HEK293T (cell line): ENCODE results near the gene SNCAIP.

Source experiments
- CTCF ChIA-PET: fragments of 350-600 bp; formaldehyde crosslinking; extraction: SDS; loops from one replicate; lab custom pipeline; 2021; ENCODE audit warnings: antibody characterized with exemption, inconsistent platforms; lab: Yijun Ruan, JAX
- POLR2A ChIA-PET: fragments of 350-600 bp; formaldehyde crosslinking; extraction: SDS; loops from one replicate; lab custom pipeline; 2020; ENCODE audit warnings: antibody characterized with exemption, inconsistent platforms; lab: Yijun Ruan, JAX
- DNase-seq: peaks from one replicate; pipeline ENCODE4 v3.0.0; 2012; ENCODE audit warnings: mixed read lengths; ENCODE audit errors: extremely low spot score
- ARNT ChIP-seq: fragments of 450-650 bp; IDR thresholded peaks from 2 replicates; pipeline ENCODE4 v1.6.1; 2017; ENCODE audit warnings: mild to moderate bottlenecking
- BHLHE40 ChIP-seq: fragments of 450-650 bp; IDR thresholded peaks from 2 replicates; pipeline ENCODE4 v1.6.1; 2016; ENCODE audit warnings: mild to moderate bottlenecking, moderate library complexity, borderline replicate concordance
- CTBP1 ChIP-seq: fragments of 450-650 bp; IDR thresholded peaks from 2 replicates; pipeline ENCODE4 v1.6.1; 2016; ENCODE audit warnings: borderline replicate concordance
- ELF4 ChIP-seq: fragments of 450-650 bp; IDR thresholded peaks from 2 replicates; pipeline ENCODE4 v1.6.1; 2017; ENCODE audit warnings: antibody characterized with exemption
- FOXA1 ChIP-seq: fragments of 450-650 bp; IDR thresholded peaks from 2 replicates; pipeline ENCODE4 v1.6.1; 2016; ENCODE audit warnings: mild to moderate bottlenecking
- FOXK2 ChIP-seq: fragments of 450-650 bp; IDR thresholded peaks from 2 replicates; pipeline ENCODE4 v1.6.1; 2016; ENCODE audit warnings: mild to moderate bottlenecking
- FOXM1 ChIP-seq: fragments of 450-650 bp; IDR thresholded peaks from 2 replicates; pipeline ENCODE4 v1.6.1; 2017; ENCODE audit warnings: mild to moderate bottlenecking, borderline replicate concordance
- HDGF ChIP-seq: fragments of 450-650 bp; IDR thresholded peaks from 2 replicates; pipeline ENCODE4 v1.6.1; 2017; ENCODE audit warnings: antibody characterized with exemption, borderline replicate concordance
- L3MBTL2 ChIP-seq: fragments of 450-650 bp; conservative IDR thresholded peaks from 2 replicates; pipeline ENCODE4 v1.6.1; 2016; ENCODE audit warnings: mild to moderate bottlenecking
- LEF1 ChIP-seq: fragments of 450-650 bp; IDR thresholded peaks from 2 replicates; pipeline ENCODE4 v1.6.1; 2017; ENCODE audit warnings: mild to moderate bottlenecking, borderline replicate concordance
- NFRKB ChIP-seq: fragments of 450-650 bp; IDR thresholded peaks from 2 replicates; pipeline ENCODE4 v1.6.1; 2016; ENCODE audit warnings: mild to moderate bottlenecking, moderate library complexity
- PKNOX1 ChIP-seq: fragments of 450-650 bp; IDR thresholded peaks from 2 replicates; pipeline ENCODE4 v1.6.1; 2016
- SP1 ChIP-seq: fragments of 450-650 bp; IDR thresholded peaks from 2 replicates; pipeline ENCODE4 v1.6.1; 2017
- SUZ12 ChIP-seq: fragments of 450-650 bp; IDR thresholded peaks from 2 replicates; pipeline ENCODE4 v1.6.1; 2016; ENCODE audit warnings: mild to moderate bottlenecking
- TARDBP ChIP-seq: fragments of 450-650 bp; IDR thresholded peaks from 2 replicates; pipeline ENCODE4 v1.6.1; 2016
- ZNF384 ChIP-seq: fragments of 450-650 bp; IDR thresholded peaks from 2 replicates; pipeline ENCODE4 v1.6.1; 2016

SNCAIP gene

GRCh38 chr5:122362361-122362760 lies 50.3 kb downstream of the SNCAIP start:
- no peak for TF ChIP-seq HDGF
- ChIA-PET CTCF (interaction anchor here (0.6 kb wide), 1 partner anchor 15 kb away, joined by 4 read pairs; no protein-coding TSS in a partner anchor), POLR2A (no interaction called here)
- no peak for DNase-seq

DNA sequence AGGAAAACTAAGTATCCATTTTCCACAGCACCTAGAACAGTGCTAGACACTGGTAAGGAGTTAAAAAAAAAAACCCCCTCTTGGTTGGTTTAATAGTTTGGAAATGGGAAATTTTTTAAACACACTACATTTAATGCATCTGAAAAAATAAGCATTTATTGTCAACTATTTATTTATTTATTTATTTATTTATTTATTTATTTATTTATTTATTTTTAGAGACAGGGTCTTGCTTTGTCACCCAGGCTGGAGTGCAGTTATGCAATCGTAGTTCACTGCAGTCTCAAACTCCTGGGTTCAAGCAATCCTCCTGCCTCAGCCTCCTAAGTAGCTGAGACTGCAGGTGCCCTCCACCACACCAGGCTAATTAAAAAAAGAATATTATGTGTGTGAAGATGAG lies 51.6 kb downstream of the SNCAIP start:
- no peak for DNase-seq
- no peak for TF ChIP-seq L3MBTL2
- TF ChIP-seq FOXA1: no peak
- TF ChIP-seq BHLHE40: no peak
- no peak for TF ChIP-seq PKNOX1
- no peak for TF ChIP-seq SUZ12
- TF ChIP-seq ZNF384: no peak
- TF ChIP-seq FOXM1: no peak
- no peak for TF ChIP-seq HDGF
- no peak for TF ChIP-seq NFRKB
- TF ChIP-seq TARDBP: no peak
- TF ChIP-seq ARNT: no peak
- TF ChIP-seq CTBP1: no peak
- no peak for TF ChIP-seq FOXK2
- no peak for TF ChIP-seq SP1
- TF ChIP-seq ELF4: no peak
- no peak for TF ChIP-seq LEF1
- ChIA-PET POLR2A (no interaction called here), CTCF (no interaction called here)

DNA sequence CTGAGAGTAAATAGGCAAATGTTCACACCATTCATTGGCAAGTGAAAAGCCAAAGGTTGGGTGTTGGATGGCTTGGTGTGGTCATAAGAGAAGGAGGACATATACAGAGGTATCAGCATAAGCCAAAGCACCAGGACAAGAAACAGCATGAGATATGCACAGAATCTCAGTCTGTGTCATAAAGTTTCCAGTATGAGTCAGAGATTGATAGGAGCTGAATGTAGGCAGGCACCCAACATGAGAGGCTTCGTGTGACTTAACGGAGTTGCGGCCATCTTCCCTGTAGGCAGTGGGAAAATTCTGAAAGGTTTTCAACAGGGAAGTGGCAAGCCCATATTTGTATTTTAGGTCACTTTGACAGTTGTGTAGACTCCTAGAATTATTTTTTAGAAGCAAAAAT lies 54.5 kb downstream of the SNCAIP start:
- no peak for TF ChIP-seq BHLHE40
- ChIA-PET CTCF (no interaction called here), POLR2A (no interaction called here)
- DNase-seq: no peak

- ChIA-PET CTCF (no interaction called here), POLR2A (no interaction called here)
- no peak for DNase-seq
- TF ChIP-seq ELF4 (no peak), ARNT (no peak), CTBP1 (no peak), FOXK2 (no peak), PKNOX1 (no peak), FOXM1 (no peak), HDGF (no peak)
Observed at GRCh38 chr5:122367456-122367855, 55.4 kb downstream of the SNCAIP start.

- POLR2A ChIA-PET: no interaction called here
- TF ChIP-seq ZNF384: no peak
- no peak for TF ChIP-seq TARDBP
- TF ChIP-seq SUZ12: no peak
- TF ChIP-seq NFRKB: no peak
- TF ChIP-seq PKNOX1: no peak
- TF ChIP-seq SP1: no peak
- TF ChIP-seq CTBP1: no peak
- TF ChIP-seq FOXA1: no peak
- TF ChIP-seq ARNT: no peak
- TF ChIP-seq ELF4: no peak
- DNase-seq: no peak
- CTCF ChIA-PET: interaction anchor here (1.1 kb wide), 1 partner anchor 35 kb away, joined by 3 read pairs; no protein-coding TSS in a partner anchor
Observed at GRCh38 chr5:122368510-122369251, 56.6 kb downstream of the SNCAIP start.

DNA sequence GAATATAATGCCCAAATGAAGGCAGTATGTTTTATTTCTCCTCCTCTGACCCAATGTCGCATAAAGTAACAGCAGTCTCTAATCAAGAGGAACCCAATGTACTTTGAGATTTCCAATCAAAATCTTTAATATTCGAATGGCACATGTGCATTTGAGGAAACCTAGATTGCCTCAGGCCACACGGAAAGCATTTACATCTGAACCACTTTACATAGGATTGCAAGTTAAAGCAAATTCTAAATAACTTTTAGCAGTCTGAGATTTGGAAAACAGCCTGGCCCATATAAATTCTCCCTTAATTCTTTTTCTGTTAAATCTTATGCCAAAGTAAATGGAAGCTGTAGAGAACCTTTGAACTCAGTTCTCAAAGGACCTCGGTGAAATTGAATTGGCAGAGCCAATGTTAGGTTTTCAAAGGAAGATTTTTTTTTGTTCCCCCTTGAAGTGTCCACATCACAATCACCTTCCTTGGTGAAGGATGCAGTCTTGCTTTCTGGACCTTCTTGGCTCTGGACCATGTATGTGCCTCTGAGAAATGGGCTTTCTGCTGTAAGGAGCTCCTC lies 57.3 kb downstream of the SNCAIP start:
- ChIA-PET CTCF (interaction anchor here (1.1 kb wide), 1 partner anchor 35 kb away, joined by 3 read pairs; no protein-coding TSS in a partner anchor), POLR2A (no interaction called here)
- DNase-seq: no peak
- no peak for TF ChIP-seq ELF4

- ChIA-PET CTCF (no interaction called here), POLR2A (interaction anchor here (0.8 kb wide), 1 partner anchor 20 kb away, joined by 3 read pairs; no protein-coding TSS in a partner anchor)
- DNase-seq: no peak
- TF ChIP-seq BHLHE40: no peak
- no peak for TF ChIP-seq L3MBTL2
- TF ChIP-seq ZNF384: no peak
- TF ChIP-seq SP1: no peak
- TF ChIP-seq NFRKB: no peak
- TF ChIP-seq FOXM1: no peak
- TF ChIP-seq ELF4: no peak
- TF ChIP-seq FOXK2: no peak
- TF ChIP-seq HDGF: no peak
- no peak for TF ChIP-seq TARDBP
- no peak for TF ChIP-seq SUZ12
- no peak for TF ChIP-seq FOXA1
- no peak for TF ChIP-seq ARNT
Observed at GRCh38 chr5:122371511-122372151, 59.6 kb downstream of the SNCAIP start.
